Thyroid gland (tissue), 4 donors: ENCODE measurements around the gene CACNG4. TPM values are rescaled to one million over a fixed set of nuclear protein-coding genes. Genes with fewer than 3 reads are reported as not detected.

Experiments
- DNase-seq, 2 donors: peaks; one replicate each; pipeline ENCODE4 v3.0.0-alpha.2; 2019
- H3K27ac ChIP-seq, 3 donors: fragments of 200-600 bp; sonication (generic); 1 replicate in 2 of 3; 2 replicates in 1 of 3; pipeline ENCODE4 v1.5.1; 2016 to 2019; ENCODE audit warnings: mild to moderate bottlenecking in 1 of 3, moderate library complexity in 1 of 3
- H3K27me3 ChIP-seq: fragments of 200-600 bp; sonication (generic); one replicate; pipeline ENCODE4 v1.5.1; 2019
- H3K36me3 ChIP-seq, 2 donors: fragments of 200-600 bp; sonication (generic); one replicate each; pipeline ENCODE4 v1.5.1; 2016 to 2019
- H3K4me1 ChIP-seq, 2 donors: fragments of 200-600 bp; sonication (generic); one replicate each; pipeline ENCODE4 v1.5.1; 2017 to 2019
- H3K4me3 ChIP-seq, 3 donors: fragments of 200-600 bp; sonication (generic); replicated peaks in 1 of 3; 1 replicate in 2 of 3; 2 replicates in 1 of 3; pipeline ENCODE4 v1.5.1; 2016; ENCODE audit warnings: mild to moderate bottlenecking in 1 of 3
- H3K9me3 ChIP-seq: fragments of 200-600 bp; sonication (generic); one replicate; pipeline ENCODE4 v1.5.1; 2017
- CTCF ChIP-seq, 6 experiments: fragments of 200-600 bp in 3 of 6; fragments of 450-650 bp in 3 of 6; sonication (generic) in 3 of 6; IDR thresholded peaks; one replicate each; pipeline ENCODE4 v1.5.1; 2016 to 2019; ENCODE audit warnings: antibody characterized with exemption in 6 of 6, mild to moderate bottlenecking in 2 of 6, inconsistent platforms in 1 of 6, moderate library complexity in 1 of 6
- POLR2A ChIP-seq, 2 donors: fragments of 450-650 bp; IDR thresholded peaks; one replicate each; pipeline ENCODE4 v1.6.1; 2017; ENCODE audit warnings: antibody characterized with exemption in 2 of 2, mild to moderate bottlenecking in 2 of 2, moderate library complexity in 1 of 2
- WGBS, 2 donors: methylation state at CpG; one replicate each; pipeline ENCODE4 v1.1.5; 2017; 5-methylcytosine and 5-hydroxymethylcytosine counted together
- intact Hi-C: fragments of 100-400 bp; cut with DNase I; formaldehyde crosslinking; loops from one replicate; pipeline ENCODE4 v1.15.1; 2023
- total RNA-seq, 4 donors: library from RNA; depleted of rRNA; stranded (reverse); fragments of >200 nt; gene quantifications; one replicate each; pipeline ENCODE4 v1.2.3, GENCODE V29; 2016

The CACNG4 gene
- total RNA-seq, 4 donors from 2014 or later, result 0.24 TPM; not detected in 3

GRCh38 chr17:66967837-66968543, 3.5 kb downstream of the CACNG4 start:
- no peak for DNase-seq
- no peak overlapping the region for H3K27ac ChIP-seq
- no peaks in the 10 kb centered on the region for H3K36me3 ChIP-seq
- no peak overlapping the region for H3K4me3 ChIP-seq
- intact Hi-C loops, result no loop called here
- 41 to 51% methylated on average over 10 of the region's 10 CpGs for WGBS, 2 donors
- peaks cover 26% of the 10 kb centered on the region for H3K27me3 ChIP-seq
- H3K4me1 ChIP-seq, result peaks cover 8 to 15% of the 10 kb centered on the region in 2 donors
- no peak for TF ChIP-seq CTCF (IDR thresholded peaks at IDR 0.05)
- TF ChIP-seq POLR2A (IDR thresholded peaks at IDR 0.05), result no peak
- H3K9me3 ChIP-seq, result no peaks in the 10 kb centered on the region

GRCh38 chr17:66968916-66969315, 4.4 kb downstream of the CACNG4 start:
- no peaks in the 10 kb centered on the region for H3K36me3 ChIP-seq
- DNase-seq, result no peak
- H3K9me3 ChIP-seq, result no peaks in the 10 kb centered on the region
- peaks cover 26% of the 10 kb centered on the region for H3K27me3 ChIP-seq
- intact Hi-C loops, result no loop called here
- TF ChIP-seq CTCF (IDR thresholded peaks at IDR 0.05) (no peak), POLR2A (IDR thresholded peaks at IDR 0.05) (no peak)
- no peak overlapping the region for H3K27ac ChIP-seq
- WGBS, 2 donors, result 80 to 83% methylated on average over 4 of the region's 4 CpGs
- peaks cover 8 to 15% of the 10 kb centered on the region in 2 donors for H3K4me1 ChIP-seq
- no peak overlapping the region for H3K4me3 ChIP-seq

GRCh38 chr17:66970140-66970539, 5.6 kb downstream of the CACNG4 start:
- no peak for DNase-seq
- WGBS, 2 donors, result 87 to 93% methylated on average over 6 of the region's 6 CpGs
- Histone ChIP-seq H3K4me3 (no peak overlapping the region), H3K27ac (no peak overlapping the region), H3K36me3 (no peaks in the 10 kb centered on the region), H3K27me3 (peaks cover 24% of the 10 kb centered on the region), H3K4me1 (peaks cover 8 to 11% of the 10 kb centered on the region in 2 donors), H3K9me3 (no peaks in the 10 kb centered on the region)
- intact Hi-C loops, result no loop called here
- TF ChIP-seq CTCF (IDR thresholded peaks at IDR 0.05), result no peak
- TF ChIP-seq POLR2A (IDR thresholded peaks at IDR 0.05), result no peak

- intact Hi-C loops, result no loop called here
- H3K9me3 ChIP-seq, result no peaks in the 10 kb centered on the region
- TF ChIP-seq POLR2A (IDR thresholded peaks at IDR 0.05) (no peak), CTCF (IDR thresholded peaks at IDR 0.05) (no peak)
- no peak overlapping the region for H3K27ac ChIP-seq
- H3K36me3 ChIP-seq, result no peaks in the 10 kb centered on the region
- H3K4me3 ChIP-seq, result no peak overlapping the region
- WGBS, 2 donors, result 77 to 86% methylated on average over 4 to 6 of the region's 6 CpGs
- DNase-seq, result no peak
- H3K27me3 ChIP-seq, result peaks cover 17% of the 10 kb centered on the region
- H3K4me1 ChIP-seq, result peaks cover 3 to 4% of the 10 kb centered on the region in 2 donors
Observed at GRCh38 chr17:66970797-66971196, 6.3 kb downstream of the CACNG4 start.

GRCh38 chr17:66971264-66971663, 6.8 kb downstream of the CACNG4 start:
- Histone ChIP-seq H3K27me3 (peaks cover 12% of the 10 kb centered on the region), H3K9me3 (no peaks in the 10 kb centered on the region)
- no peak for DNase-seq

More at GRCh38 chr17:66971264-66971663, 6.8 kb downstream of the CACNG4 start:
- TF ChIP-seq CTCF (IDR thresholded peaks at IDR 0.05), result no peak
- TF ChIP-seq POLR2A (IDR thresholded peaks at IDR 0.05), result no peak
- WGBS, 2 donors, result 84 to 88% methylated on average over 6 of the region's 6 CpGs
- Histone ChIP-seq H3K4me3 (no peak overlapping the region), H3K27ac (no peak overlapping the region), H3K36me3 (no peaks in the 10 kb centered on the region), H3K4me1 (no peaks in the 10 kb centered on the region)
- intact Hi-C loops, result no loop called here
